GM18907 (cell line): ENCODE results near the gene BTG2.
"Not testable (repeated sequence)": the region's sequence is repeated elsewhere in the genome, so short reads cannot be mapped to it uniquely, and the experiment has no call there.

ENCODE experiments used
- ATAC-seq: cut with Tn5 transposase; IDR thresholded peaks from one replicate; pipeline ENCODE4 v1.9.1; 2021; ENCODE audit warnings: mild to moderate bottlenecking, moderate library complexity; ENCODE audit not compliant: unreplicated experiment

The BTG2 gene

GRCh38 chr1:203314025-203314759 is 8.9 kb downstream of the BTG2 start:
- ATAC-seq, result not testable (repeated sequence)

DNA sequence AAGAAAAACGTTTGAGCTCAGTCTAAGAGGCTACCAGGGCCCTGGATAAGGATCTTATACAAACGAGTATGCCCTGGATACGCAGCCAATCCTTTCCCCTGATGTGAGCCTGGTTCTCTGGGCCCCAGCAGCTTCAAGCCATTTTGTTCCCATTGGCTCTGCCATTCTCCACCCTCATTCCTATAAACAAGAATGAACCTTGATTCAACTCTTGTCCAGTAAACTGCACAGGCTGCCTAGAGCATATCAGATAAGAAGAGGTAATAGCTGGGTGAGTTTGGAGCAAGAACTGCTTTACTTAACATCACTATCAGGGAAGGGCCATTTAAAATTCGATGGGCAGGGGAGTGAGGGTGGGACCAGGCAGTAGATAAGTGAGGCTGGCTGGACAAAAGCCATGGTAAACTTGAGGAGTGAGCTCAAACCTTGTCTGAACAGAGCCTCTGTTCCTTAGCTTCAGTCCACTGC is 11.3 kb downstream of the BTG2 start:
- no peak for ATAC-seq

DNA sequence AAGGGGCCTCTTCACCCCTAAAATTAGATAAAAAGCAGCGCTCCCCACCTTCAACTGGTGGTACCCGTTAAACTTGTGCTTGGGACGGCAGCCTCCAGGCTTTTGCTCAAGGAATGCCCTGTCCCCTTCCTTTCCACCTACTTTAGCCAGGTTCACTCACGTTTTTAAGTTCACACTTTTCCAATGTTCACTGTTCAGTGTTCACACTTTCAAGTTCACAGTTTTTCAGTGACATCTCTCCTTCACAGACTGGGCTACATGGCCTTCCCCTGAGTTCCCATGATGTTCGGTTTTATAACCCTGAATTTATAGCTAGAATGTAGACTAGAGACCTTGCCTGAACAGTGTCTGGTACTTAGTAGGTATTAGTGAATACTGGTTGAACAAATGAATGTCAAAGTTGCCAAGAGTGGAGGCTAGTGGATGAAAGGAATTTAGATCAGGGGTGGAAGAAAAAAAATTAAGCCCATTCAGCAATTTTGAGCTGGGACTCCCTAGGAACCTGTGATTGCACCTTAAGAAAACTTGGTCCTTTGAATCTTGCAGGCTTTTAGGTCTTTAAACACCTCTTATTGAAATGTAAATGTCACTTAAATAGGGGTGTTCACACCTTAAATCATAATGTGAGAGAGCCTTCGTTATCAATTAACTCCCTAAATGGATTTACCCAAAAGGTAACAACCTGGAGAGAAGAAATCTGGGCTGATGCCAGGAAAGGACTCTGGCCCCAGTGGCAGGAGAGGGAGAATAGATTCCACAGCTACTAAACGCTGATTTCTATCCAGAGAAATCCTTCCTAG is 12.3 kb downstream of the BTG2 start:
- ATAC-seq, result no peak

- ATAC-seq, result no peak
These were observed 12.9 kb downstream of the BTG2 start for GRCh38 chr1:203318229-203318517.

GRCh38 chr1:203320591-203321272 is 15.4 kb downstream of the BTG2 start:
- peak; percentile 65 for ATAC-seq

DNA sequence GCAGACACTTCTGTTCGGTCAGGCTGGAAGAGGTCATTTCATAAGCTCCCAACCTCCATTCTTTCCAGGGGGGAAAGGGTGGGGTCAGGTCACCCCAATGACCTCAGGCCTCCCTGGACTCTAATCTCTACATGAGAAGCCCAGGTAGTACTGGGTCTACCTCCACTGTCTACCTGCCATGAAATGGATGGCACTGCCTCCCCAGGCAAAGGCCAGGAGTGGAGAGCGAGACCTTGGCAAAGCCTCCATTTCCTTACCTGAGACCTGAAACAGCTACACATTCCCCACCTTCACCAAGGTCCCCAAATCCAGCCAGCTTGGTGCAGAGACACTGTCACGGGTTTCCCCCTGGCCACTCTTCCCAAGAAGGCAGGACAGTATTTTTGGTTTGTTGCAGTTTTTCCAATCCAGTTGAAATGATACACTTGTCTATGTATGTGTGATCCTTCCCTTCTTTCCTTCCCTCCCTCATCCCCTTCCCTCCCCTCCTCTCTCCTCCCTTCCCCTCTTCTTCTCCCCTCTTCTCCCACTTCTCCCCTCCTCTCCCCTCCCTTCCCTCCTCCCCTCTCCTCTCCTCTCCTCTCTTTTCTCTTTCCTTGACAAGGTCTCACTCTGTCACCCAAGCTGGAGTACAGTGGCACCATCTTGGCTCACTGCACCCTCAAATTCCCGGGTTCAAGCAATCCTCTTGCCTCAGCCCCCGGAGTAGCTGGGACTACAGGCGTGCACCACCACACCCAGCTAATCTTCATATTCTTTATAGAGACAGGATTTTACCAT is 16.1 kb downstream of the BTG2 start:
- ATAC-seq, result no peak

DNA sequence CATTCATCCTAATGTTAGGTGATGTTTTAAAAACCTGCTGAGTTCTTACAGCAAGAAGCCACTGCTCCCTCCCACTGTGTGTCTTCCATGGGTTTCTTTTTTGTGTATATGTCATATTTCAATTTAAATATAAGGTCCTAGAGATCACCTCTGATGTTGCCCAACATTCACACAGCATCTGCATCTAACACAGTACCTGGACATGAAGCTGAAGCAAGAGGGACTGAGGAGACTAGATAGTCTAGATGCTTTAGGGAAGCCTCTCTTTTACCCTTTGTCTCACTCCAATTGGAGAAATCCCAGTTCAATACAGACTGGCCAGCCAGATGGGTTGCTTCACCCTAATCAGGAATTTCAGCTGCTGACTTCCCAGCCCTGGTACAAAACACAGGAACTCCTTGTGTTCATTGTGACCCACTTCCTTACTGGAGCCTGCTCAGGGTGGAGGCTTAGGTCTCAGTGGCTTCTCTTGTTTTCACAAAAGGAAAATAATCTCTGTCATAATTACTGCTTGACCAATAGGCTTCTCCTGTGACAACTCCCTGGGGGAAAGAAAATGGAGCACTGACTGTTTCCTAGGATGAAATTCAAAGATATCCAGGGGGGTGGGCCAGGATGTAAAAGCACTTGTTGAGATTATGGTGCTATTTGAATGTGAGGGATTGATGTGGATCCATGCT is 17.3 kb downstream of the BTG2 start:
- ATAC-seq, result no peak

GRCh38 chr1:203323587-203323986 is 18.3 kb downstream of the BTG2 start:
- ATAC-seq, result no peak

DNA sequence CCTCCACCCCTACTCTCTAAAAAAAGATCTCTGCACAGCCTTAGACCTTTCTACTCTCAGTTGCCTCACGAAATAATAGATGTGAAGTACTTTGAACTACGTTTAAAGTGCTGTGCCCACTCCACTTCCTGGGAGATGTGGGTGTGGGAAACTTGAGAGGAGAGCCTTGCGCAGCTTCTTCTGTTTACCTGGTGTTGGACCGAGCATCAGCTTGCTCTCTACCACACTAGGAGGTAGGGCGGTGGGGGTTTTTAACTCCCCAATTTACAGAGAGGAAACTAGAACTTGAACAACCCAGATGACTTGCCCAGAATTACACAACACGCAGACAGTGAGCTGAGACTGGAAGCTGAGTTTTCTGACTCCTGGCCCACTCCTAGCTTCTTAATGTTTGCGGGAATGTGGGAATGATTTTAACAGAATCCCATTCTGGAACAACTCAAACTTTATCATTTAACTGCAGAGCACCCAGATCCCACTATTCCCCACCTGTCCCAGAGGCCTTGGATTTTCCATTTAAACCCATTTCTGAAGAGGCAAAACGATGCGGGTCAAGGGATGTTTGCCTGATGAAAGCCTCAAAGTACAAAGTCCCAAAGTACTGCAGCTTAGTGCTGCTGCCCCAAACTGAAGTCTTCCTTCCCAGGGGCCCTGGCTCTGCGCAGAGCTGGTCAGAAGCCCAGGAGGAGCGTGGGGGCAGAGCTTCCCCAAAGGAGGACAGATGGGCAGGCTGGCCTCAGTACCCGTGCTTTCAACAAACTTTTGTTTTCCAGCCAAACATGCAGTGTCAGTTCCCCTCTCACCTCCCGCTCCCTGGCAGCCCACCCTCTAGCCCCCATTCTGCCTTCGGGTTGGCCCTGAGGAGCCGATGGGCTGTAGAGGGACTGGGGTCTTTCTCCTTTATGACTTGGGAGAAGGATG is 19.0 kb downstream of the BTG2 start:
- ATAC-seq, result no peak

DNA sequence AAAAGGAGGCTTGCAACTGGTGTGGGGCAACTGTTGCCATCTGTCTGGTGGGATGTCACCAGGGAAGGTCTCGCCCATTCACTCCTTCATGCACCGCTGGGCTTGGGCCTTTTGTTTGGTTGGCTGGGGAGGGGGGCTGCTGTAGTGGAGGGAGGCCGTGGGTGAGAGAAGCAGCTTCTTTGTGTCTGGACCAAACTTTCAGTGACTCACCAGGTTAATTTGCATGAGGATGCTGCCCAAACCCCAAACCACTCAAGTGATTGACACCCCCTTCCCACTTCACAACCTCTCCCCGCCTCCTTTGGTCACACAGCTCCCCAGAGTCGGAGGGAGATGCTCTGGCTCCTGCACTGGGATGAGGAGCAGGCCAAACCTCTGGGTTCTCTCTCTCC is 19.7 kb downstream of the BTG2 start:
- peak; percentile 39 for ATAC-seq

DNA sequence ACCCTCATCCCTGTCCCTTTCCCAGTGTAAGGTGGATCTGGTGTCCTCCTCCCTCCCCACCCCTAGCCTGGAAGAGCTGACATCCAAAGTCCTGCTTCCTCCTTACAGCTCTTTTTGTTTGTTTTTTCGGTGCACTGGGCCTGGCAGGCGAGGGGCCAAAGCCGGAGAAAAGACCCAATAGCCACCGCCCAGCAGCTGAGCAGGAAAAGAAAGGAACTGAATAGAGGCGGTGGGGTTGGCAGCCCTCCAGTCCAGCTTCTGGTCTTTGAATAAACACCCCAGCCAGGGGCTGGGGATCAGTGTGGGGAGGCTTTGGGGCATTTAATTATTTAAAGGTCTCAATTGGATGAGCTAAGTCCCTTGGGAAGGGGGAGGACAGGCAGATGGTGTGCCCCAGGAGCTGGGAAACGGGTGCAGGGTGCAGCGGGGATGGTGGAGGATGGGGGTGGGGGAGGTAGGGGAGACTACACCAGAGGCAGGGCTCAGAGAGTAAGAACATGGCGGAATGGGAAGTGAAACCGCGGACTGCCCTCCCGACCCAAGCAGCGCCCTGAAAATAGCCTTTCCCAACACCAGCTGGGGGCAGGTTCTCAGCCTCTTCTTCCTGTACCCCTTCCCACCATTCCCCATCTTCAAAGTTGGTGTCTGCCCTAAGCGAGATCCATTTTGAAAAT is 20.2 kb downstream of the BTG2 start:
- no peak for ATAC-seq

DNA sequence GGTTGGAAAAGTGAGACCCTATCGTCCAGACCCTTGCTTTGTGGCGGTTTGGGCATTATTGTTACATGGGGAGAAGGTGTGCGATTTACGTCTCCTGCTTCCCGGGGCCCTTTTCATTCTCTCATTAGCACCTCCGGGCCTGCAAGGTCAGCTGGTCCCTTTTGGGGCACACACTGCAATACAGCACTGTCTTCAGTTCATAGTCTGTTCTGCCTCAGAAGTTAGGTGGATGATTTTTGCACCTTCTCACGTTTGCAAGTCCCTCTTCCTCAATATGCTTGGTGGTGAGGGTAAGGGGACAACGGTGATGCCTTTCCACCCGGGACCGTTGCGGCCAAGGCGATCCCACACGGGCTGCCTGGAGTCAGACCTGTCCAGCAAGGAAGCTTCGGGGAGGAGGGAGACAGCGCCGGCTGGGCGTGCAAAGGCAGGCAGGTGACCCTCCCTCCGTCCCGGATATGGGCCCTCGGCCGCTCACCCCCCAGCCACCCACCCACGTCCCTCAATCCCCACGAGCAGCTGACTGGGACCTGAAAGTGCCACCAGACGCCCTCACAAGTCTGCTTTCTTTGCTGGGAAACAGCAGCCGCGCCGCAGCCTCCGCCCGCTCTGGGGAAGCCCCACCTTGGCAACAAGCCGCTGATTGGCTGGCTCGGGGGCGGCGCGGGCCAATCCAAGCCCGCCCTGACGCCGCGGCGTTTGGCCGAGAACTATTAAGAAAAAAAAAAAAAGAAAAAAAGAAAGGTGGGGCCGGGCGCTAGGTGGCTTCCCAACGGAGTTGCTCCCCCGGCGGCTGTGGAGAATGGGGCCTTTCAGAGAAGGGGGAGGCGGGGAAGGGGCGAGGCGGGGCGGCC is 21.7 kb downstream of the BTG2 start:
- ATAC-seq, result peak; percentile 66

DNA sequence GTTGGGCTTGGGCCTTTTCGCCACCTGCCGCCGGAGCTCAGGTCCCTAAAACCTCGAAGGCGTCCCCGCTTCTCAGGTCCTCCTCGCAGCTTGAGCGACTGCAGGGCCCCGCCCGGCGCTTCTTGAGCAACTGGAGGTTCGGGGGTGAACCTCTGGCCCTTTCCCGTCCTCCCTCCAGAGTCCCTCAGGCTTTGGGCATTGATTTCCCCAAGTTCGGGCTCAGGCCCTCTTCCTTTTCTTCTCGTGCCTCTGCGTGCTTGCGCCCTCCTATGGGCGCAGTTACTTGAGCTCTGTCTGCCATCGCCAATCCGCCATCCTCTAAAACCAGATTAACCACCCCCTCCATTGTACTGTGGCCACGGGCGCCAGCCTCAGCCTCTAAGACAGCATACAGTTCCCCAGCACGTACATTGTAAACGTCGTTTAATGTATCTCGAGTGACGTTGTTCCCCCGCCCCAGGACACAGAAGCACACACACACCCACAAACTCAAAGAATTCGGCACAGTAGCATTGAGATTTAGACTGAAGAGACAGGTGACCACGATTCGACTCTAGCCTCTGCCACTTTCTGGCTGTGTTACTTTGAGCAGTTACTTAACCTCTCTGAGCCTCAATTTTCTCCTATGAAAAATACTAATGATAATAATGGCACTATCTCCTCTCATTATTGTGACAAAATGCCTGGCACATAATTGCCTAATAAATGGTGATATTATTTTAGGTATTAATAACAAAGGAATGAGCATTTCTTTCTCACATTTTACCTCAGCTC is 22.6 kb downstream of the BTG2 start:
- peak; percentile 23 for ATAC-seq

DNA sequence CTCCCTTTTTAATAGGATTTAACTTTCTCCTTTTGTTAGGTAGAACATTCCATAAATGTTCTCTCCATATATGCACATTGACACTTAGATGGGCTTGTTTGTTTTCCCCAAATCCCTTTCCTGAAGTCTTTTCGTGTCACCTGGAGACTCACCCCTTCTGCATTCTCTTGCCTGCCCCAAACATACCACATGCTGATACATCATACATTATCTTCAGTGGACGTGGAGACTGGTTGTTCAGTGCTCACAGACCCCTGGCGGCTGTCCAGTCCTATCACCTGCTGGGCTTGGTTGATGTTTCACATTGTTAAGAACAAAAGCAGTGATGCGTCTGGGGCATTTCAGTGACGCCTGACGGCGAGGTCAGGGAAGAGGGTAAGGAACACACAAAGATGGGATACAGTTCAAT is 23.4 kb downstream of the BTG2 start:
- ATAC-seq, result no peak

DNA sequence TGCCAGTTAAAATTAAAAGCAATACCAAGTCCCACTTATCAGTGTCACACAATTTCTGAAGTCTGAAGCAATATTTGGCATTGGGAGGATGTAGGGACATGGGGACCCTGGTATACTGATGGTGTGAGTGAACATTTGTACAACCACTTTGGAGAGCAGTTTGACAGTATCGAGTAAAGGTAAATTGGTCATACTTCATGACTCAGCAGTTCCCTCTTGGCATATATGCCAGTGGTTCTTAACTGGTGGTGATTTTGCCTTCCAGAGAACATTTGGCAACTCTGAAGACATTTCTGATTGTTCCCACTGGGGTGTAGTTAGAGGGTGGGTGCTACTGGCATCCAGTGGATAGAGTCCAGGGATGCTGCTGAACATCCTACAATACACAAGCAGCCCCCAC is 25.9 kb downstream of the BTG2 start:
- ATAC-seq, result no peak

DNA sequence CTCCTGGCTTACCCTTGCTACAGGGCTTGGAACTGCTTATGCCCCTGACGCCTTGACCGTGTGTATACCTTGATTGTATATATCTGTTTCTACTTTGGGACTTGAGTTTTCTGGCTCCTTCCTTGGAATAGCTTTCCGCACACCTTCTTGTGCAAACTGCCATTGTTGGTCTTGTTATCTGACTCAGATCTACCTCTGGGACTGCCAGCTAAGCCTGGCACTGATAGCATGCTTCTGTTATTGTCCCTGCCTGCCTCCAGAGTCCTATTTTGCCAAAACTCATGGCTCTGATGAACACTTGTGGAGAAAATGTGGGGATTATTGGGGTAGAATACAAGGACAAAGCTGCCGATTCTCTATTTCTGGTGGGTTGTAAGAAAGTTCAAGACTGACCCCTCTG is 30.2 kb downstream of the BTG2 start:
- ATAC-seq, result no peak

GRCh38 chr1:203336097-203336496 is 30.8 kb downstream of the BTG2 start:
- no peak for ATAC-seq
